ENCODE results near the gene ARMC3.
"Not testable (repeated sequence)": the region's sequence is repeated elsewhere in the genome, so short reads cannot be mapped to it uniquely, and the experiment has no call there.

Gene ARMC3

DNA sequence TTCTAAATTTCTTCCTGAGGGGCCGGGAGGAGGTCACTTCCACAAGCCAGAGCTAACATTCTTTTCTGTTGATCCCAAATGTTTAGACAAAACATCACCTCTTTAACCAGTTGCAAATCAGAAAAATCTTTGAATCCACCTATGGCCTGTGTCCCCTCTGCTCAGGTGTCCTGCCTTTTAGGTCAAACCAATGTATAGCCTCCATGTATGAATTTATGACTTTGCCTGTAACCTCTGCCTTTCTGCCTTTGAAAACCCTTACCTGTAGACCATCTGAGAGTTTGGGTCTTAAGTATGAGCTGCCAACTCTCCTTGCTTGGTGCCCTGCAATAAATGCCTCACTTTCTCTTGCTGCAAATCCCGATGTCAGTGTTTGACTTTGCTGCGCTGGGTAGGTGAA, 123.4 kb downstream of the ARMC3 start:
- no peak for DNase-seq (ENCODE audit: low spot score)

DNA sequence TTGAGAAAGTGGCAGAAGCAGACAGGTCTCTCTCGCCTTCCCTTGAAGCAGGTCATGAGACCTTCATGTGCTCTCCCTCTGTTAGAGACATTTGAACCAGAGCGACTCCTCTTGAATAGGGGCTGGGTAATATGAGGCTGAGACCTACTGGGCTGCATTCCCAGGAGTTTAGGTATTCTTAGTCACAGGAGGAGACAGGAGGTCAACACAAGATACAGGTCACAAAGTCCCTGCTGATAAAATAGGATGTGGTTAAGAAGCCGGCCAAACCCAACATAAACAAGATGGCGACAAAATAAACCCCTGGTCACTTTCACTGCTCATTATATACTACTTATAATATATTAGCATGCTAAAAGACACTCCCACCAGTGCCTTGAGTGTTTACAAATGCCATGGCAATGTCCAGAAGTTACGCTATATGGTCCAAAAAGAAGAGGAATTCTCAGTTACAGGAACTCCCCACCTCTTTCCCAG, 124.0 kb downstream of the ARMC3 start:
- no peak for DNase-seq (ENCODE audit: low spot score)

- no peak for DNase-seq (ENCODE audit: low spot score)
Observed at GRCh38 chr10:23053036-23053435, 125.2 kb downstream of the ARMC3 start.

DNA sequence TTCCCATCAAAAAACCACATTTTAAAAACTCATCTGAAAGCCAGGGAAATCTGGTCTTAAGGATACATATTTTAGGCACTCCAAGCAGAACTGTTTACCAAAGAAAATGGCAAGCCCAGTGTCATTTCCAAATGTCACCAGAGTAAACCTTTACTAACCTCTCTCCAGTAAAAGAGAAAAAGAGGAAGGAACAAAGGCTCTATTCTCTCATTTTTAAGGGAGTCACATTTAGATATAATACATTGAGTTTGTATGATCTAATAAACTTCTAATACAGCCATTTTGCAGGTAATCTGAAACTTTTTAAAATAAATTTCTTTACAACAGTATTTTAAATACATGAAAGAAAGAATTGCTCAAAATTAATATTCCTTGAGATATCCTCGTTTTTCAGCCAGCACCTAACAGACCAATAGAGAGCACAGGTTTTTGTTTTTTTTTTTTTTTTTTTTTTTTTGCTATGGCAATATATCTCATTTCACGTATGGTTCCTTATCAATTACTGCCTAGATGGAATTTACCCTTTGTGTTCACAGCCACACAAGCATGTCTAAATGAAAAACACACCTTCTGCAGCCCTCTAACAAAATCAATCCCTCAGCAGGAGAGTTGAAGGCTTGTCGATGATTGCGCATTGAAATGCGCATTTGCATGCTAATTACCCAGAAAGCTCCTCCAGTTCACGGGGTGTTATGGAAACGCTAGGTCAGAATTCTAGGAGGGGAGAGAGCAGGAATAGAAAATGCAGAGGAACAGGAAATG, 127.8 kb downstream of the ARMC3 start:
- DNase-seq (ENCODE audit: low spot score) = no peak

DNA sequence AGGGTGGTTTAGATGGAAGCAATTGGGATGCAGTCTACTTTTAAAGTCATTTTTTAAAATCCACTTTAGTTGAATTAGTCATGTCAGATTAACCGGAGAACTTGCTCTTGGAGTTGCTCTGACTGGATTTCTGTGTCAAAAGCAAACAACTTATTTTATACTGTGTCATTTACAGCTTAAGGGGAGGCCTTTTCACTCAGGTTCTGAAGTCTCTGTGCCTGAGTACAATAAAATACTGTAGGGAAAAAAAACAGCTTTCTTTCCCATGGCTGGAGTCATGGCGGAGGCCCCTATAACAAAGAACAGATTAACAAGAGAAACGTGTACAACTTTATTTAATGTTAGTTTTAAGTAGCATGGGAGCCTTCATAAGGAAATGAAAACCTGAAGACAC, 128.3 kb downstream of the ARMC3 start:
- no peak for DNase-seq (ENCODE audit: low spot score)

DNA sequence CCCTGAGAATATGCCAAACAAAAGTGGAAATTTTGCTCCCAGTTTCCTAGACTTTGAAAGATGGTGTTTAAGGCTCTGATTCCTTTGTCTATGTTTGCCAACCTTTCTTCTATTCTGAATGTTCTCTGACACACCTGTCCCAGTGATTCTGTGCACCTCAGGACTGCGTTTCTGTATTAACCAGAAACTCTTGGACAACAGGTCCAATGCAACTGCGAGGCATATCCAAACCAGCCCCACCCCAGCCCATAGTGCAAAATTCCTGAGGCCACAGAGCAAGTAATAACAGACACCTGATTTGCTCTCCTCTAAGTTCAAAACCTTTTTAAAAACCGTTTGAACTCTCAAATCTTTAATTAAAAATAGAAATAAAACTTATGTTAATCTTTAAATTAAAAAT, 130.5 kb downstream of the ARMC3 start:
- DNase-seq (ENCODE audit: low spot score) = no peak

GRCh38 chr10:23060918-23061317, 133.1 kb downstream of the ARMC3 start:
- DNase-seq (ENCODE audit: low spot score) = no peak

- DNase-seq (ENCODE audit: low spot score) = no peak
Observed at GRCh38 chr10:23063045-23063972, 135.5 kb downstream of the ARMC3 start.

- no peak for DNase-seq (ENCODE audit: low spot score)
Observed at GRCh38 chr10:23063973-23064812, 136.3 kb downstream of the ARMC3 start.

- not testable (repeated sequence) for DNase-seq (ENCODE audit: low spot score)
Observed at GRCh38 chr10:23064813-23065114, 136.9 kb downstream of the ARMC3 start.

GRCh38 chr10:23065181-23065948, 137.5 kb downstream of the ARMC3 start:
- DNase-seq (ENCODE audit: low spot score) = no peak

DNA sequence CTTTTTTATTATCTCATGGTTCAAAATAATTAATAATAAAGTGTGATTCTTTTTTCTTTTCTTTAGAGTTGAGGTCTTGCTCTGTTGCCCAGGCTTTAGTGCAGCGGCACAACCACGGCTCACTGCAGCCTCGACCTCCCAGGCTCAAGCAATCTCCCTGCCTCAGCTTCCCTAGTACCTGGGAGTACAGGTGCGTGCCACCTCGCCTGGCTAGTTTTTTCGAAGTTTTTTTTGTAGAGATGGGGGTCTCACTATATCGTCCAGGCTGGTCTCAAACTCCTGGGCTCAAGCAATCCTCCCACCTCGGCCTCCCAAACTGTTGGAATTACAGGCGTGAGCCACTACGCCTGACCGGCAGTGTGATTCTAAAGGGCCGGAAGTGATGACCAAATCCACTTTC, 139.5 kb downstream of the ARMC3 start:
- DNase-seq (ENCODE audit: low spot score) = no peak

DNA sequence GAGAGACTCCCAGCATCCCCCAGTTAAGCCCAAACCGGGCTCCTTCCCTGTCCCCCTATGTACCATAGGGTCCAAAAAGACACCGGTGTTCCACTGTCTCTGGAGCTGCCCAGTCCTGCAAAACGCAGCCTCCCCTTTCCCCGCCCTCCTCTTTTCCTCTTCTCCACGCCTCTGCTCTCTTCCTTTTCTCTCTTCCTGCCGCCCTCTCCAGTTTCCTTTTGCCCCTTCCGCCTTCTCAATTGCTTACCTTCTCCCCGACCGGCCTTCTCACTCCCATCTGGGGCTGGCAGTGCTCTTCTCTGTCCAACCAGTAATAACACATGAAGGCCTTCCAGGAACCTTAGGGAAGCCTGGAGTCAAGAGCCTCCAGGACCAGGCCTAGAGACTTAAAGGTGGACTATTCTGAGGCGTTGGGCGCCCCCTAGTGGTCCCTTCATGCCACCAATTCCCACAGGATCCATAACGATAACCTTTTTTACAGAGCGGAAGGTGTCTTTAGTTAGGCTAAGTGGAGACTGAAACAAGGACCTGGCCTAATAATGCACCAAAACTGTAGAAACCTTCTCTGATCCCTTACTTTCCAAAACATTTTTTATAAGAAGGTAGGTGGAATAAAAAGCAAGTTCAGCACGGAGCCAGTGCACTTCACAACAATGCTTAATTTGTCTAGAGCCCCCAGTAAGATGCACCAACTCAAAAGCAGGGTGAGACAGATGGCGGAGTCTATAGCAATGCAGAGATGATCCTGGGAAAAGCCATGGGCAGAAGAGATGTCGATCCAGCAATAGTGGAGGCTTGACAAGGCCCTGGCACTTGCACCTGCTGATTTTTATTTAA, 140.3 kb downstream of the ARMC3 start:
- DNase-seq (ENCODE audit: low spot score) = peak; percentile 69

- no peak for DNase-seq (ENCODE audit: low spot score)
Observed at GRCh38 chr10:23069019-23069815, 141.4 kb downstream of the ARMC3 start.

GRCh38 chr10:23070092-23070912, 142.4 kb downstream of the ARMC3 start:
- DNase-seq (ENCODE audit: low spot score) = not testable (repeated sequence)

GRCh38 chr10:23070913-23071218, 143.0 kb downstream of the ARMC3 start:
- DNase-seq (ENCODE audit: low spot score) = no peak

GRCh38 chr10:23072593-23072992, 144.7 kb downstream of the ARMC3 start:
- not testable (repeated sequence) for DNase-seq (ENCODE audit: low spot score)

DNA sequence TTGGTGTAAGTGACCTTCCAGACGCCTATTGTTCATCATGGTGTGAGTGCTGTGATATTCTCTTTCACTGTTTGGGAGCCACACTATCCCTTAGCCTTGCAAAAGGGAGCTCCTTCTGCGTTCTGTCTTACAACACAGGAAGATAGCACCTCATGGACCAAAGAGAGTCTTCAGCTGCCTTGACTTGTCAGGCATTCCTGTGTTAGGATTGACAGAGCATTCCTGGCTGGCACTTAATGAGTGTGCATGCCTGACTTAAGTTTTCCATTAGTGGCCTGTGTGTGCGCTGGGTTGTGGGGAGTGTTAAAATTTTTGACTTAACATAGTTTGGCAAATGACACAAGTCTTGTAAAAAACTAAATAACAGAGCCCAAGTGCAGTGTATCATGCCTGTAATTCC, 145.7 kb downstream of the ARMC3 start:
- no peak for DNase-seq (ENCODE audit: low spot score)

- DNase-seq (ENCODE audit: low spot score) = no peak
Observed at GRCh38 chr10:23075672-23076071, 147.8 kb downstream of the ARMC3 start.

Measured in CD4-positive, alpha-beta T cell treated with Interleukin-2 at 100 ng/mL for 4 hours (primary cell).